H1 (cell line): Measurements from ENCODE around the gene EDC3. TPM values are rescaled to one million over a fixed set of nuclear protein-coding genes. Genes with fewer than 3 reads are reported as not detected.

Experiments used
- CBX8 ChIP-seq: fragments of 300-800, 300-1000 bp; sonication (generic); IDR thresholded peaks from 2 replicates; pipeline ENCODE4 v1.7.1; 2016; ENCODE audit warnings: low read depth, low read length, borderline replicate concordance
- SP4 ChIP-seq: IDR thresholded peaks from 2 replicates; pipeline ENCODE4 v1.6.1; 2012; ENCODE audit warnings: low read length, inconsistent platforms
- polyA plus RNA-seq, 7 experiments: library from polyadenylated mRNA; depleted of rRNA in 3 of 7; stranded (reverse) in 5 of 7; unstranded in 2 of 7; fragments of >200 nt in 5 of 7; fragments of 200-250 nt in 2 of 7; gene quantifications; 1 replicate in 5 of 7; 2 replicates in 1 of 7; 4 replicates in 1 of 7; pipeline versions ENCODE4 v1.2.1 to v1.2.3, GENCODE V29; 2011 to 2013; ENCODE audit warnings: missing spikeins in 2 of 7, mixed read lengths in 2 of 7
- total RNA-seq: library from RNA; stranded (reverse); fragmentation: NEBNext Ultra II Directional; extraction: Animal tissue kit (Norgen Biotek cat#: 25700); gene quantifications from 2 replicates; pipeline ENCODE4 v1.2.1, GENCODE V29; 2021

The EDC3 gene
- total and polyA plus RNA-seq, 2 of the 8 experiments (the other 6 are each of a cell fraction or from before 2014, with no cell fraction given) = 45.0 to 50.8 TPM

GRCh38 chr15:74727727-74728126 is 31.9 kb upstream of the EDC3 start (continued):
- no peak for TF ChIP-seq SP4
- no peak for TF ChIP-seq CBX8
- TF ChIP-seq, all 59 proteins: peak for 0
